ENCODE measurements around the gene TMPRSS13.

TMPRSS13 gene

GRCh38 chr11:117946842-117947526 lies 17.8 kb upstream of the TMPRSS13 start:
- peak; percentile 54 for DNase-seq (ENCODE audit: extremely low read depth, insufficient read length)
- Histone ChIP-seq H3K27me3 (replicated peaks; ENCODE audit: control insufficient read depth, insufficient read depth, low read length) (no peaks in the 10 kb centered on the region), H3K4me3 (replicated peaks; ENCODE audit: low read depth, low read length) (no peak overlapping the region), H3K36me3 (ENCODE audit: control insufficient read depth, insufficient read depth, low read length) (no peaks in the 10 kb centered on the region)
- TF ChIP-seq, protein P1, sequence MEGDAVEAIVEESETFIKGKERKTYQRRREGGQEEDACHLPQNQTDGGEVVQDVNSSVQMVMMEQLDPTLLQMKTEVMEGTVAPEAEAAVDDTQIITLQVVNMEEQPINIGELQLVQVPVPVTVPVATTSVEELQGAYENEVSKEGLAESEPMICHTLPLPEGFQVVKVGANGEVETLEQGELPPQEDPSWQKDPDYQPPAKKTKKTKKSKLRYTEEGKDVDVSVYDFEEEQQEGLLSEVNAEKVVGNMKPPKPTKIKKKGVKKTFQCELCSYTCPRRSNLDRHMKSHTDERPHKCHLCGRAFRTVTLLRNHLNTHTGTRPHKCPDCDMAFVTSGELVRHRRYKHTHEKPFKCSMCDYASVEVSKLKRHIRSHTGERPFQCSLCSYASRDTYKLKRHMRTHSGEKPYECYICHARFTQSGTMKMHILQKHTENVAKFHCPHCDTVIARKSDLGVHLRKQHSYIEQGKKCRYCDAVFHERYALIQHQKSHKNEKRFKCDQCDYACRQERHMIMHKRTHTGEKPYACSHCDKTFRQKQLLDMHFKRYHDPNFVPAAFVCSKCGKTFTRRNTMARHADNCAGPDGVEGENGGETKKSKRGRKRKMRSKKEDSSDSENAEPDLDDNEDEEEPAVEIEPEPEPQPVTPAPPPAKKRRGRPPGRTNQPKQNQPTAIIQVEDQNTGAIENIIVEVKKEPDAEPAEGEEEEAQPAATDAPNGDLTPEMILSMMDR (IDR thresholded peaks at IDR 0.05; ENCODE audit: insufficient read depth, low read length, poor library complexity, severe bottlenecking): peak; percentile 93

DNA sequence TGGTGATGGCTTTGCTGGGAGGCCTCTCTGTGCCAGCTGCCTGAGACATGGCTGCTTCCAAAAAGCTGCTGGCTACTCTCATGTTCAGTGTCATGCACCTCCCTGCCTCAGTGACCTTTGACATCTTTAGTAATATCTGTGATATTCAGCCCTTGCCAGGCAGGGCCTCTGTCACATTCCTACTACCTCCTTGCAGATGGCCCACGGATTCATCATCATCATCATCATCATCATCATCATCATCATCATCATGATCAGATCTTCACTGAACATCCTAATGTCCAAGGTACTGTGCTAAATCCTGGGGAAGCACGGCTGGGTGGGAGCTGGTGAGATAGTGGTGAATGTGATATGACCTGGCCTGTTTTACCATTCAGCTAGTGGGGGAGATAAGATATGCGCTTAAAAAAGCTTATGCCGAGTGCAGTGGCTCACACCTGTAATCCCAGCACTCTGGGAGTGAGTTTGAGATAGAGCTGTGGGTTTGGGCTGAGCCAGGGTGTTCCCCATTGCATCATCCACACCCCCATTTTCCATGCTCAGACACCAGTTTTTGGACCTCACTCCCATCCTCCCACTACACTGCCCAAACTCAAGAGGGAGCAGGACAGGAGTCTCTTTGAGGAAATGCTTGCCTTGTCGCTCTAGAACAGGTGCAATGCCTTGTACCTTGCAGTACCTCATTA lies 17.1 kb upstream of the TMPRSS13 start:
- no peak for DNase-seq (ENCODE audit: extremely low read depth, insufficient read length)
- Histone ChIP-seq H3K36me3 (ENCODE audit: control insufficient read depth, insufficient read depth, low read length) (no peaks in the 10 kb centered on the region), H3K4me3 (replicated peaks; ENCODE audit: low read depth, low read length) (no peak overlapping the region), H3K27me3 (replicated peaks; ENCODE audit: control insufficient read depth, insufficient read depth, low read length) (no peaks in the 10 kb centered on the region)
- TF ChIP-seq, protein P1 (IDR thresholded peaks at IDR 0.05; ENCODE audit: insufficient read depth, low read length, poor library complexity, severe bottlenecking): no peak

GRCh38 chr11:117945047-117945810 lies 16.0 kb upstream of the TMPRSS13 start:
- TF ChIP-seq, protein P1 (IDR thresholded peaks at IDR 0.05; ENCODE audit: insufficient read depth, low read length, poor library complexity, severe bottlenecking): peak; percentile 29
- H3K4me3 ChIP-seq (replicated peaks; ENCODE audit: low read depth, low read length): no peak overlapping the region
- no peaks in the 10 kb centered on the region for H3K27me3 ChIP-seq (replicated peaks; ENCODE audit: control insufficient read depth, insufficient read depth, low read length)
- H3K36me3 ChIP-seq (ENCODE audit: control insufficient read depth, insufficient read depth, low read length): no peaks in the 10 kb centered on the region
- no peak for DNase-seq (ENCODE audit: extremely low read depth, insufficient read length)

GRCh38 chr11:117944554-117944953 lies 15.4 kb upstream of the TMPRSS13 start:
- no peaks in the 10 kb centered on the region for H3K36me3 ChIP-seq (ENCODE audit: control insufficient read depth, insufficient read depth, low read length)
- TF ChIP-seq, protein P1 (IDR thresholded peaks at IDR 0.05; ENCODE audit: insufficient read depth, low read length, poor library complexity, severe bottlenecking): no peak
- H3K4me3 ChIP-seq (replicated peaks; ENCODE audit: low read depth, low read length): no peak overlapping the region
- H3K27me3 ChIP-seq (replicated peaks; ENCODE audit: control insufficient read depth, insufficient read depth, low read length): no peaks in the 10 kb centered on the region
- no peak for DNase-seq (ENCODE audit: extremely low read depth, insufficient read length)

DNA sequence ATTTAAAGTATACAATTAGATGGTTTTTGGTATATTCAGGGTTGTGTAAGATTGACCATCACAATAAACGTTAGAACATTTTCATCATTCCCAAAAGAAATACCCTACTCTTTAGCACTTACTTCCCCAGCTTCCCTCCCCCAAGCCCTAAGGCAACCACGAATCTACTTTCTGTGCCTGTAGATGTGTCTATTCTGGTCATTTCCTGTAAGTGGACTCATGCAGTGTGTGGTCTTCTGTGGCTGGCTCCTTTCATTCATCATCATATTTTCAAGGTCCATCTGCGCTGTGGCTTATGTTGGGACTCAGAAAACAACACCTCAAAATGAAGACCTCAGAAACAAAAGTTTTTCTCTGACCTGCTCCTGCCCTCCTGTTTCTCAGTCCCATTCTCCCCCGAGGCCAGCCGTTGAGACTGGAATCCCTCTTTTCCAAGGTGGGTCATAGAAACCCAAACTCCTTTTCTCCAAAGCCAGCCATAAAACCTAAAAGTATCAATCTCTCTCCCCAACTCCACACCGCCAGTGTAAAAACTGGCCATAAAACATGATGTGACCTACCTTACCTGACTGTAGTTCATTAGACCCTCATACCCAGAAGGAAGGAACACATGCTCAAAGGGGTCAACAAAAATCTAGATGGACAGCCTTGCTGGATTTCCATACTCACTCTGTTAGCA lies 12.9 kb upstream of the TMPRSS13 start:
- TF ChIP-seq, protein P1 (IDR thresholded peaks at IDR 0.05; ENCODE audit: insufficient read depth, low read length, poor library complexity, severe bottlenecking): no peak
- Histone ChIP-seq H3K27me3 (replicated peaks; ENCODE audit: control insufficient read depth, insufficient read depth, low read length) (no peaks in the 10 kb centered on the region), H3K4me3 (replicated peaks; ENCODE audit: low read depth, low read length) (no peak overlapping the region), H3K36me3 (ENCODE audit: control insufficient read depth, insufficient read depth, low read length) (no peaks in the 10 kb centered on the region)
- no peak for DNase-seq (ENCODE audit: extremely low read depth, insufficient read length)
